Measurements from ENCODE around the gene HOMER2. TPM values are rescaled to one million over a fixed set of nuclear protein-coding genes. Genes with fewer than 3 reads are reported as not detected.

The HOMER2 gene
- total RNA-seq, 4 donors from 2014 or later: 81.4 to 120 (median 99.2) TPM

DNA sequence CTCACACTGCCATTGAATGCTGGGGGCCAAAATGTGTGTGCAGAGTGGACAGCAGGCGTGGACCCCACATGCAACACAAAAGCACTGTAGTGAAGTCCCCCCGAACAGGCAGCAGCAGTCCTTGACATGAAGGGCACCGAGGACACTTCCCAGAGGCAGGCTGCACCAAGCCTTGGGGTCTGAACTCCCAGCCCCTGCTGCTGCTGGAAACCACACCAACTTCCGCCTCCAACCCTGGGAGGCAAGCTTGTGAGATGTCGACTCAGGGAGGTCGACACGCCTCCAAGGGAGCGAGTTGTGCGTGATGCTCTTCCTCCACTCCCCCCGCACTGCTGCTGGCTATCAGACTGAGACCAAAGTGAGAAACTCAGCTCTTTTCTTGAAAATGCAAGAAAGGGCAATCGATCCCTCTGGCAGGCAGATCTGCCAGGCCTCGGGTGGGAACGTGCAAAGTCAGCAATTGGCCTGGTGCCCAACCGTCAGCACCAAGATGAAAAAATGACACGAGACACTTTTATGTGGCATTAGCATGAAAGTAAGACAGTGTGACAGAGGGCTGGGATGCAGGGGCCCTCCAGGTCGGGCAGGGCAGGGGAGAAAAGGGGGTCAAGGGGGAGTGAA is 99.5 kb downstream of the HOMER2 start:
- no peaks in the 10 kb centered on the region for H3K27me3 ChIP-seq
- H3K4me1 ChIP-seq: peaks cover 13% of the 10 kb centered on the region
- no peak overlapping the region for H3K27ac ChIP-seq
- DNase-seq (ENCODE audit: low spot score in 2 of 2): peak in 1 of 2 donors; percentile 43
- H3K9me3 ChIP-seq: no peaks in the 10 kb centered on the region
- H3K4me3 ChIP-seq: no peak overlapping the region
- 52% methylated on average over 13 of the region's 16 CpGs for WGBS
- no peak for TF ChIP-seq POLR2AphosphoS5 (IDR thresholded peaks at IDR 0.05)
- TF ChIP-seq EP300 (IDR thresholded peaks at IDR 0.05): no peak
- no peak for TF ChIP-seq POLR2A (IDR thresholded peaks at IDR 0.05)
- TF ChIP-seq, protein P1, sequence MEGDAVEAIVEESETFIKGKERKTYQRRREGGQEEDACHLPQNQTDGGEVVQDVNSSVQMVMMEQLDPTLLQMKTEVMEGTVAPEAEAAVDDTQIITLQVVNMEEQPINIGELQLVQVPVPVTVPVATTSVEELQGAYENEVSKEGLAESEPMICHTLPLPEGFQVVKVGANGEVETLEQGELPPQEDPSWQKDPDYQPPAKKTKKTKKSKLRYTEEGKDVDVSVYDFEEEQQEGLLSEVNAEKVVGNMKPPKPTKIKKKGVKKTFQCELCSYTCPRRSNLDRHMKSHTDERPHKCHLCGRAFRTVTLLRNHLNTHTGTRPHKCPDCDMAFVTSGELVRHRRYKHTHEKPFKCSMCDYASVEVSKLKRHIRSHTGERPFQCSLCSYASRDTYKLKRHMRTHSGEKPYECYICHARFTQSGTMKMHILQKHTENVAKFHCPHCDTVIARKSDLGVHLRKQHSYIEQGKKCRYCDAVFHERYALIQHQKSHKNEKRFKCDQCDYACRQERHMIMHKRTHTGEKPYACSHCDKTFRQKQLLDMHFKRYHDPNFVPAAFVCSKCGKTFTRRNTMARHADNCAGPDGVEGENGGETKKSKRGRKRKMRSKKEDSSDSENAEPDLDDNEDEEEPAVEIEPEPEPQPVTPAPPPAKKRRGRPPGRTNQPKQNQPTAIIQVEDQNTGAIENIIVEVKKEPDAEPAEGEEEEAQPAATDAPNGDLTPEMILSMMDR (IDR thresholded peaks at IDR 0.05): no peak
- no peaks in the 10 kb centered on the region for H3K36me3 ChIP-seq

DNA sequence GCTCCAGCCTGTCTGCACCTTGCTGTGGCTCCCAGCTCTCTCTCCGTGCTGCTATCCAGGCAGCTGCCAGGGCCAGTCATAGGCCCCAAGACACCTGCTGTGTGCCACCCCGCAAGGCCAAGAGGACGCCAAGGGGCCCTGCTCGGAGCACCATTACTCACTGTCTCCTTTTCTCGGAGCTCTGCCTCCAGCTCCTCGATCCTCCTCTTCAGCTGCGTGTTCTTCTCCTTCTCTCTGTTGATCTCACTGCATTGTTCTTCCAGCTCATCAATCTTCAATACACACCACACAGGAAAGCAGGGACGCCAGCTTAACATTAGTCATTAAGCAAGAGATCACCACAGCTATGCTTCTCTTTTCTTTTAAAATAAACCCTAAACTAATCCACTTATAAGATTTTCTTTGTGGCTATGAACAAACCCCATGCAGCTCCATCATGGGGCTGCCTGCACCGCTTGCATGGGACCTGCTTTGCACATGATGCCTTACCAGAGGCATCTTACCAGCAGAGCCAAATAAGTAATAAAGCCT is 100.5 kb downstream of the HOMER2 start:
- peaks cover 13% of the 10 kb centered on the region for H3K4me1 ChIP-seq
- DNase-seq (ENCODE audit: low spot score in 2 of 2): peak in 1 of 2 donors; percentile 30

DNA sequence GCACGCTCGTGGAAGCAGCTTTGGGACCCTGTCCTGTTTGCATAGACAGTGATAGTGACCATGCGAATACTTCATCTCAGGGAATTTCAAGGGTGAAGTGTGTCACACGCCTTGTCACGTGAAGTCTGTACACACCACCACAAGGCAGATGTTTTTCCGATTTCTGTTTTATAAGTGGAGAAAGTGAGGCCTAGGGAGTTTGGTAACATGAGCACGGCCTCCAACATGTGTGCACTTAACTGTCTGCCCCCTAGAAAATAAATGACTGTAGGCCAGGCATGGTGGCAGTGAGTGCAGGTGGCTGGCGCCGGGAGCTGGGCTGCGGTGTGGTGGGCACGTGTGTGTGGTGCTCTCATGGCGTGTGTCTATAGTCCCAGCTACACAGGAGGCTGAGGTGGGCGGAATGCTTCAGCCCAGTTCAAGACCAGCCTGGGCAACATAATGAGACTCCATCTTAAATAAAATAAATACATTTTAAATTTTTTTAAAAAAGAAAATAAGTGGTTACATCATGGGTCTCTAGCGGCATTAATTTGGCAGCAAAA is 101.1 kb downstream of the HOMER2 start:
- Histone ChIP-seq H3K27me3 (no peaks in the 10 kb centered on the region), H3K4me1 (peaks cover 15% of the 10 kb centered on the region), H3K27ac (no peak overlapping the region), H3K9me3 (no peaks in the 10 kb centered on the region), H3K4me3 (no peak overlapping the region), H3K36me3 (no peaks in the 10 kb centered on the region)
- WGBS: 89% methylated on average over 14 of the region's 14 CpGs
- TF ChIP-seq, protein P1 (IDR thresholded peaks at IDR 0.05): no peak
- TF ChIP-seq POLR2A (IDR thresholded peaks at IDR 0.05) (no peak), POLR2AphosphoS5 (IDR thresholded peaks at IDR 0.05) (no peak), EP300 (IDR thresholded peaks at IDR 0.05) (no peak)
- peak in 1 of 2 donors; percentile 40 for DNase-seq (ENCODE audit: low spot score in 2 of 2)

More for the DNA sequence above, 100.5 kb downstream of the HOMER2 start:
- TF ChIP-seq POLR2A (IDR thresholded peaks at IDR 0.05) (no peak), POLR2AphosphoS5 (IDR thresholded peaks at IDR 0.05) (no peak), EP300 (IDR thresholded peaks at IDR 0.05) (no peak)
- TF ChIP-seq, protein P1 (IDR thresholded peaks at IDR 0.05): no peak
- whole genome bisulfite sequencing: 89% methylated on average over 8 of the region's 9 CpGs
- Histone ChIP-seq H3K4me3 (no peak overlapping the region), H3K27ac (no peak overlapping the region), H3K9me3 (no peaks in the 10 kb centered on the region), H3K27me3 (no peaks in the 10 kb centered on the region), H3K36me3 (no peaks in the 10 kb centered on the region)

DNA sequence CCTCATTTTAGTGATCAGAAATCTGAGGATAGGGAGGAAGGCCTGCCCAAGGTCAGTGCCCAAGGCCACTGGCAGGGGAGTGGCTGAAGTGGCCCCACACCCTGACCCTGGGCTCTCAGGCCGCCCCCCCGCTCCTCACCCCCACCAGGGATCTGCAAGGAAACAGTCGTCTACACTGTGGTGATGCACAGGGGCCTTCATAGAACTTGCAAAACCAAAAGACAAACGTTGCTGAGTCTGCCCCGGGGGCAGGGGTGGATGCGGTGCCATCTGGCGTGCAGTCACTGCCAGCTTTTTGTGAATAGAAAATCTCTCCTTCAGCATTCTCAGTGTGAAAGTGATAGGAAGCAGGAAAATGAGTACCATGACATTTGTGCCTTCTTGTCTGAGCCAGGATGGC is 101.8 kb downstream of the HOMER2 start:
- Histone ChIP-seq H3K36me3 (no peaks in the 10 kb centered on the region), H3K4me1 (peaks cover 15% of the 10 kb centered on the region), H3K27ac (peak overlapping the region; percentile 43), H3K4me3 (no peak overlapping the region), H3K27me3 (no peaks in the 10 kb centered on the region), H3K9me3 (no peaks in the 10 kb centered on the region)
- WGBS: 39% methylated on average over 5 of the region's 7 CpGs
- peak in 1 of 2 donors; percentile 55 for DNase-seq (ENCODE audit: low spot score in 2 of 2)
- TF ChIP-seq POLR2AphosphoS5 (IDR thresholded peaks at IDR 0.05): no peak
- TF ChIP-seq, protein P1 (IDR thresholded peaks at IDR 0.05): no peak

Data from suprapubic skin (tissue), 4 donors.